Prostate gland (tissue), 2 donors: ENCODE measurements around the gene TENT5C.

ENCODE experiments used
- CTCF ChIP-seq, 4 experiments: fragments of 200-600 bp in 2 of 4; fragments of 450-650 bp in 2 of 4; sonication (generic) in 2 of 4; IDR thresholded peaks; 1 replicate in 3 of 4; 2 replicates in 1 of 4; pipeline ENCODE4 v1.5.1; 2016 to 2019; ENCODE audit warnings: antibody characterized with exemption in 4 of 4, mild to moderate bottlenecking in 2 of 4, moderate library complexity in 2 of 4
- POLR2A ChIP-seq: fragments of 450-650 bp; IDR thresholded peaks from one replicate; pipeline ENCODE4 v1.6.1; 2016; ENCODE audit warnings: antibody characterized with exemption, mild to moderate bottlenecking
- POLR2AphosphoS5 ChIP-seq: sonication (generic); formaldehyde crosslinking; IDR thresholded peaks from one replicate; pipeline ENCODE4 v1.6.1; 2017; ENCODE audit warnings: antibody characterized with exemption

GRCh38 chr1:117583247-117583646 is 22.6 kb upstream of the TENT5C start:
- TF ChIP-seq CTCF (IDR thresholded peaks at IDR 0.05): no peak
- TF ChIP-seq POLR2AphosphoS5: no peak
- no peak for TF ChIP-seq POLR2A
